Measurements from ENCODE around the gene GSK3A.

DNA sequence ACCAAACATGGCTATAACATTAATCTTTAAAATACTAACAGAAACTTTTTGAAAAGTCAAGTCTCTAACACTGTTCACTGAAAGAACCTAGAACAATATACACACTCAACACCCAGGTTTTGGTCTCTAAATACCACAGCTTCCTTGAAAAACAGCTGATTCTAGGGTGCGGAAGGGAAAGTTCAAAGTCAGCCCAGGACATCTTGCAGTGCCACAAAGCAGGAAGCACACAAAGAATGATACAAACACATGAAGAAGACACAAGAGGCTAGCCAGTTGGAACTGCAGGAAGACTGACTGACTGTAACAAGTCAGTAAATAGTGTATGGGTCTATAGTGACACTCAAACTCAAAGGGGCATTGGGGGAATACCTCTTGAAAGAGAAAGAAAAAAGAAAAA is 29.5 kb downstream of the GSK3A start:
- TF ChIP-seq, protein P1, sequence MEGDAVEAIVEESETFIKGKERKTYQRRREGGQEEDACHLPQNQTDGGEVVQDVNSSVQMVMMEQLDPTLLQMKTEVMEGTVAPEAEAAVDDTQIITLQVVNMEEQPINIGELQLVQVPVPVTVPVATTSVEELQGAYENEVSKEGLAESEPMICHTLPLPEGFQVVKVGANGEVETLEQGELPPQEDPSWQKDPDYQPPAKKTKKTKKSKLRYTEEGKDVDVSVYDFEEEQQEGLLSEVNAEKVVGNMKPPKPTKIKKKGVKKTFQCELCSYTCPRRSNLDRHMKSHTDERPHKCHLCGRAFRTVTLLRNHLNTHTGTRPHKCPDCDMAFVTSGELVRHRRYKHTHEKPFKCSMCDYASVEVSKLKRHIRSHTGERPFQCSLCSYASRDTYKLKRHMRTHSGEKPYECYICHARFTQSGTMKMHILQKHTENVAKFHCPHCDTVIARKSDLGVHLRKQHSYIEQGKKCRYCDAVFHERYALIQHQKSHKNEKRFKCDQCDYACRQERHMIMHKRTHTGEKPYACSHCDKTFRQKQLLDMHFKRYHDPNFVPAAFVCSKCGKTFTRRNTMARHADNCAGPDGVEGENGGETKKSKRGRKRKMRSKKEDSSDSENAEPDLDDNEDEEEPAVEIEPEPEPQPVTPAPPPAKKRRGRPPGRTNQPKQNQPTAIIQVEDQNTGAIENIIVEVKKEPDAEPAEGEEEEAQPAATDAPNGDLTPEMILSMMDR (IDR thresholded peaks at IDR 0.05; ENCODE audit: insufficient read depth, low read depth, low read length): no peak
- TF ChIP-seq EZH2 (IDR thresholded peaks at IDR 0.05; ENCODE audit: insufficient read depth, low read length): no peak
